Panc1 (cell line): Measurements from ENCODE around the gene JADE3. TPM values are rescaled to one million over a fixed set of nuclear protein-coding genes. Genes with fewer than 3 reads are reported as not detected.

ENCODE experiments used
- ATAC-seq: fragments of 200-7000 bp; cut with Tn5 transposase; 2 replicates; pipeline ENCODE4 v1.9.1; 2020; ENCODE audit warnings: mild to moderate bottlenecking, moderate library complexity
- BruUV-seq: library from RNA; stranded (reverse); fragments of 400-500 nt; replicated peaks from 2 replicates; lab custom pipeline; 2021; lab: Mats Ljungman, UMichigan
- CTCF ChIA-PET: fragments of 300-600 bp; sonication (Branson Sonifier 250); formaldehyde crosslinking; loops from one replicate; lab custom pipeline; 2022; ENCODE audit warnings: antibody characterized with exemption; lab: Charles Lee
- POLR2A ChIA-PET: fragments of 300-600 bp; sonication (Branson Sonifier 250); formaldehyde crosslinking; loops from one replicate; lab custom pipeline; 2022; ENCODE audit warnings: antibody characterized with exemption; lab: Charles Lee
- DNase-seq: peaks from one replicate; pipeline ENCODE4 v3.0.0-alpha.2; 2010; ENCODE audit warnings: low read depth, low spot score
- H3K27ac ChIP-seq: 2 replicates; pipeline ENCODE4 v1.5.1; 2011; ENCODE audit warnings: mild to moderate bottlenecking, low read length, inconsistent platforms
- H3K27me3 ChIP-seq: fragments of 200-500 bp; sonication (Bioruptor generic); 2 replicates; pipeline ENCODE4 v1.6.0; 2014; ENCODE audit warnings: low read length, inconsistent platforms; ENCODE audit not compliant: control insufficient read depth, insufficient read depth
- H3K36me3 ChIP-seq: fragments of 200-500 bp; sonication (Bioruptor generic); 2 replicates; pipeline ENCODE4 v1.5.1; 2014; ENCODE audit warnings: inconsistent platforms, mild to moderate bottlenecking, low read length, moderate library complexity; ENCODE audit not compliant: control insufficient read depth, insufficient read depth
- H3K4me1 ChIP-seq: 2 replicates; pipeline ENCODE4 v1.5.1; 2011; ENCODE audit warnings: inconsistent platforms, mild to moderate bottlenecking, low read length, moderate library complexity; ENCODE audit not compliant: control insufficient read depth, insufficient read depth
- H3K4me3 ChIP-seq, 2 experiments: 2 replicates each; pipeline ENCODE4 v1.5.1; 2011 to 2012; ENCODE audit warnings: low read depth in 2 of 2, low read length in 2 of 2, mild to moderate bottlenecking in 2 of 2, inconsistent platforms in 1 of 2, moderate library complexity in 1 of 2
- H3K9me3 ChIP-seq: fragments of 200-500 bp; sonication (Bioruptor generic); 2 replicates; pipeline ENCODE4 v1.5.1; 2014; ENCODE audit warnings: low read depth, mild to moderate bottlenecking, inconsistent platforms, low read length, moderate library complexity; ENCODE audit not compliant: control insufficient read depth, insufficient read depth
- CTCF ChIP-seq: fragments of 450-650 bp; IDR thresholded peaks from 2 replicates; pipeline ENCODE4 v1.5.1; 2017; ENCODE audit warnings: mild to moderate bottlenecking
- POLR2AphosphoS5 ChIP-seq: IDR thresholded peaks from 2 replicates; pipeline ENCODE4 v1.6.1; 2012; ENCODE audit warnings: mild to moderate bottlenecking, low read depth, low read length, moderate library complexity
- SIN3A ChIP-seq: IDR thresholded peaks from 2 replicates; pipeline ENCODE4 v1.6.1; 2012; ENCODE audit warnings: low read depth, mild to moderate bottlenecking, low read length, moderate library complexity, borderline replicate concordance; ENCODE audit not compliant: insufficient read depth
- TCF7L2 ChIP-seq: IDR thresholded peaks from 2 replicates; pipeline ENCODE4 v1.6.1; 2011; ENCODE audit warnings: mild to moderate bottlenecking, low read depth, low read length, inconsistent platforms
- in situ Hi-C: cut with HindIII; loops from 2 replicates; pipeline ENCODE4 v1.10.0; 2016; ENCODE audit warnings: low sequenced_read_pairs, low pct_unique_long_range_greater_than_20kb
- intact Hi-C: fragments of 100-400 bp; cut with micrococcal nuclease; formaldehyde crosslinking; loops from one replicate; pipeline ENCODE4 v1.10.0; 2022; ENCODE audit not compliant: unreplicated experiment
- total RNA-seq: library from RNA; stranded (reverse); gene quantifications from one replicate; pipeline ENCODE4 v1.2.1, GENCODE V29; 2021; ENCODE audit not compliant: unreplicated experiment
- TF ChIP-seq, protein P1 (sequence below), 2 experiments: IDR thresholded peaks; 2 replicates each; pipeline ENCODE4 v1.6.1; 2011 to 2012; ENCODE audit warnings: low read depth in 2 of 2, control low read depth in 1 of 2, low read length in 1 of 2, mild to moderate bottlenecking in 1 of 2, moderate library complexity in 1 of 2; ENCODE audit not compliant: insufficient read depth in 1 of 2

Gene JADE3
- total RNA-seq, 1 experiment from 2014 or later: 22.2 TPM

- DNase-seq (no peak), ATAC-seq (no peak)
- no peak for TF ChIP-seq SIN3A
- no peak for TF ChIP-seq CTCF
- TF ChIP-seq, protein P1, sequence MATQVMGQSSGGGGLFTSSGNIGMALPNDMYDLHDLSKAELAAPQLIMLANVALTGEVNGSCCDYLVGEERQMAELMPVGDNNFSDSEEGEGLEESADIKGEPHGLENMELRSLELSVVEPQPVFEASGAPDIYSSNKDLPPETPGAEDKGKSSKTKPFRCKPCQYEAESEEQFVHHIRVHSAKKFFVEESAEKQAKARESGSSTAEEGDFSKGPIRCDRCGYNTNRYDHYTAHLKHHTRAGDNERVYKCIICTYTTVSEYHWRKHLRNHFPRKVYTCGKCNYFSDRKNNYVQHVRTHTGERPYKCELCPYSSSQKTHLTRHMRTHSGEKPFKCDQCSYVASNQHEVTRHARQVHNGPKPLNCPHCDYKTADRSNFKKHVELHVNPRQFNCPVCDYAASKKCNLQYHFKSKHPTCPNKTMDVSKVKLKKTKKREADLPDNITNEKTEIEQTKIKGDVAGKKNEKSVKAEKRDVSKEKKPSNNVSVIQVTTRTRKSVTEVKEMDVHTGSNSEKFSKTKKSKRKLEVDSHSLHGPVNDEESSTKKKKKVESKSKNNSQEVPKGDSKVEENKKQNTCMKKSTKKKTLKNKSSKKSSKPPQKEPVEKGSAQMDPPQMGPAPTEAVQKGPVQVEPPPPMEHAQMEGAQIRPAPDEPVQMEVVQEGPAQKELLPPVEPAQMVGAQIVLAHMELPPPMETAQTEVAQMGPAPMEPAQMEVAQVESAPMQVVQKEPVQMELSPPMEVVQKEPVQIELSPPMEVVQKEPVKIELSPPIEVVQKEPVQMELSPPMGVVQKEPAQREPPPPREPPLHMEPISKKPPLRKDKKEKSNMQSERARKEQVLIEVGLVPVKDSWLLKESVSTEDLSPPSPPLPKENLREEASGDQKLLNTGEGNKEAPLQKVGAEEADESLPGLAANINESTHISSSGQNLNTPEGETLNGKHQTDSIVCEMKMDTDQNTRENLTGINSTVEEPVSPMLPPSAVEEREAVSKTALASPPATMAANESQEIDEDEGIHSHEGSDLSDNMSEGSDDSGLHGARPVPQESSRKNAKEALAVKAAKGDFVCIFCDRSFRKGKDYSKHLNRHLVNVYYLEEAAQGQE (IDR thresholded peaks at IDR 0.05; ENCODE audit: insufficient read depth in 1 of 2, low read depth in 2 of 2, low read length in 1 of 2): no peak
- no peak for TF ChIP-seq POLR2AphosphoS5
- TF ChIP-seq TCF7L2: no peak
- no peak overlapping the region for H3K27ac ChIP-seq
- BruUV-seq: no TSS peak
- intact Hi-C loops: no loop called here
- H3K9me3 ChIP-seq: no peaks in the 10 kb centered on the region
- in situ Hi-C loops: no loop called here
- no peaks in the 10 kb centered on the region for H3K4me1 ChIP-seq
- ChIA-PET CTCF (no interaction called here), POLR2A (no interaction called here)
- no peaks in the 10 kb centered on the region for H3K36me3 ChIP-seq
- H3K4me3 ChIP-seq: no peak overlapping the region
- no peaks in the 10 kb centered on the region for H3K27me3 ChIP-seq
These were observed 15.5 kb downstream of the JADE3 start for GRCh38 chrX:46927718-46928117.

- Histone ChIP-seq H3K27me3 (no peaks in the 10 kb centered on the region), H3K27ac (no peak overlapping the region), H3K4me1 (no peaks in the 10 kb centered on the region), H3K9me3 (no peaks in the 10 kb centered on the region), H3K4me3 (no peak overlapping the region), H3K36me3 (no peaks in the 10 kb centered on the region)
- intact Hi-C loops (no loop called here), in situ Hi-C loops (no loop called here)
- no peak for DNase-seq
- TF ChIP-seq, protein P1 (IDR thresholded peaks at IDR 0.05; ENCODE audit: insufficient read depth in 1 of 2, low read depth in 2 of 2, low read length in 1 of 2): no peak
- TF ChIP-seq POLR2AphosphoS5: no peak
- TF ChIP-seq CTCF: no peak
- TF ChIP-seq SIN3A: no peak
- no peak for TF ChIP-seq TCF7L2
- BruUV-seq: no TSS peak
- ATAC-seq: 0 out of 2 replicates have a peak, but pooled peaks have one; percentile 63
- ChIA-PET CTCF (no interaction called here), POLR2A (no interaction called here)
These were observed 17.4 kb downstream of the JADE3 start for GRCh38 chrX:46929439-46930261.
